ENCODE data around the gene CEP43.

The CEP43 gene

DNA sequence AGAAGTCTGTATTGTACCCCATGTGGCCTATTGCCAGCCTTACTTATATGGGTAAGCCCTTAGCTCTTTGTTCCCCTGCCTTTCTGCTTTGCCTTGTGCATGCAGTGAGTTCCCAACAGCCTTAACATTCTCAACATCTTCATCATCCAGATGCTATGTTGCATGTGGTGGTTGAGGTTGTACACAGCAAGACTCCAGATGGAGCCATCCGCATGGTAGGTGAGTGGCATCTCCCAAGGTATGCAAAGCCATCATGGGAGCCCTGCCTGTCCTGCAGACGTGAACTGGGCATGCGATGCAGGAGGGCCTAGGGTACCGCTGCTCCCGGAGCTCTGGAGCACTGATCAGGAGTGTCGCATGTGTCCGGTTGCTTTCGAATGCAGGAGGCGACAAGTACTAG is 16.1 kb downstream of the CEP43 start:
- DNase-seq, result no peak

DNA sequence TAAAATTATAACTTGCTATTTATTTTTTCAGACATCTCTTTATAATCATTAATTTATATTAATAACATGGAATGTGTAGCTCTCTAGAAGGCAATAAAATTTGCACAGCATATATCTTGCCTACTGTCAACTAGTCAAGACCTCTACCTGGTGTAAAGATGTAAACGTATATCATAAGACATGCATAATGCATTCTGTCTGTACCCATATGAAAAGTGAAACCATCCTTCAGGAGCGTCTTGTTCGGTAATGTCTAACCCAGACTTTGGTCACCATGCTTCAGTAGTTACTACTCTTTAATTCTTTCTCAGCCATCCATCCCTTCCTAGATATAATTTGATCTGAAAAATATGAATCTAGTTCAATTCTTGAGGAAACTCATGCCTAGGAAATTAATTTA is 21.0 kb downstream of the CEP43 start:
- no peak for DNase-seq

DNA sequence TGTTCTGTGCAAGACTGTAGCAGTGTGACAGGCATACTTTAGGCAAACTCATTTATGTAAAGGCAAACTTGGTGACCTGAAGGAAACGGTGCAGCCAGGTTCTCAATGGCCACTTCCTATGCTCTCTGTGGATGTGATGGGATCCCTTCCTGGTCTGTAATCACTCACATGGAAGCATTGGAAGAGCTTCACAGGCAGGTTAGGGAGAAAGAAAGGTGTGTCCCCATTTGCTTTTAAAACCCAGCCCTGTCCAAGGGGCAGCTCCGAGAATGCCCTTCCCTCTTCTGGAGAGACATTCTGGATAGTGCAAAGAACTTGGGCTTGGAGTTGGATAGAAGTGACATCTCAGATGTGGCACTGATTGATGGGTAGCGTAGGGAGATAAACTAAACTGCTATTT is 28.1 kb downstream of the CEP43 start:
- DNase-seq, result no peak

DNA sequence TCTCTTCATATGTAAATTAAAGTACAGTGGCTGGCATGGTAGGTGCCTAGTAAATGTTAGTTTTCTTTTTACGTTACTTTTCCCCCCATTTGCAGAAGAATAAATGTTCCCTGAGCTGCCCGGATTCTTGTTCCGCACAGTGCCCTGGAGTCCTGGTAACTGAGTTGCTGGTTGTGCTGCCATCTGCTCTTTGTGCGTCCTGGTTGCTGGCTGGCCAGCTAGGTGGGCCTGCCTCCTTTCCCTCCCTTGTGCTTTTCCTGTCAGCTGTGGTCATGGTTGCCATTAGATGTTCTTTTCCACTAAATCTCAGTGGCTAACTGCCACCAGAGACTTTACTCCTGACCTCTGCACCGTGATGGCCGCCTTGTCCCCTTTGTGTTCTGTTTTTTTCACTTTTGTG is 28.6 kb downstream of the CEP43 start:
- DNase-seq, result no peak

DNA sequence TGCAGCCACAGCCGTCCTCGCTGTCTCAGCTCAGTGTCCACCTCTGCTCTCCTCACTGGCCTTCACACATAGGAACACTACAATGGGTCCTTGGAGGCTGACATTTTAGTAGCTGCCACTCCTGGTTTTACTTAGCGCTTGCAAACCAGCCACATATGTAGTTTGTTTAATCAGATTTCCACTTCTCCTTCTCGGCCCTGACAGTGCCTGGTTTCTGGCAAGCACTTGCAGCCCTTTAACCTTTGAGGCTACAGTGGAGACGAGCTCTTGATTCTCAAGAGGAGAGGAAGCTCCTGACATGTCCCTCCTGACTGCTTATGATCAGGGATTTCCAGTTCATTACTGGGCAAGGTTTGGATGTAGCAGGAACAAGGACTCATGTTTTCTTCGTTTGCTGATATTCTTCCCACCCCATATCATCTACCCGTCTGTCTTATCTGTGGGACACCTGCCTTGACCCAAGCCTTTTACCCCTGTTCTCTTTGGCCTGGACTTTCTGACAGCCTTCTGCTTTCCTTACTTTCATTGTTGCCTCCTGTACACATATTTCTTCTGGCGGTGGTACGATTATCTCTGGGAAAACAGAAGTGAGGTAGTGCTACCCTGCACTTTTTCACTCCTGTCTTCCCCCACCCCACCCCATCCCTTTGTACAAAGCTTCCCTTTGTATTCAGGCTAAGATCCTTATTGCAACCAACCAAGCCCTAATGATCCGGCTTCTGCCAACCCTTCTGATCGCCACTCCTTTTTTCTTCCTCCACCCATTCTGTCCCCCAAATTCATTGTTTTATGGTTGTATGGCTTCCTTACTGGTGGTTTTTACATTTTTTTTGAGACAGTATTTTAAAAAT is 31.2 kb downstream of the CEP43 start:
- DNase-seq, result no peak

DNA sequence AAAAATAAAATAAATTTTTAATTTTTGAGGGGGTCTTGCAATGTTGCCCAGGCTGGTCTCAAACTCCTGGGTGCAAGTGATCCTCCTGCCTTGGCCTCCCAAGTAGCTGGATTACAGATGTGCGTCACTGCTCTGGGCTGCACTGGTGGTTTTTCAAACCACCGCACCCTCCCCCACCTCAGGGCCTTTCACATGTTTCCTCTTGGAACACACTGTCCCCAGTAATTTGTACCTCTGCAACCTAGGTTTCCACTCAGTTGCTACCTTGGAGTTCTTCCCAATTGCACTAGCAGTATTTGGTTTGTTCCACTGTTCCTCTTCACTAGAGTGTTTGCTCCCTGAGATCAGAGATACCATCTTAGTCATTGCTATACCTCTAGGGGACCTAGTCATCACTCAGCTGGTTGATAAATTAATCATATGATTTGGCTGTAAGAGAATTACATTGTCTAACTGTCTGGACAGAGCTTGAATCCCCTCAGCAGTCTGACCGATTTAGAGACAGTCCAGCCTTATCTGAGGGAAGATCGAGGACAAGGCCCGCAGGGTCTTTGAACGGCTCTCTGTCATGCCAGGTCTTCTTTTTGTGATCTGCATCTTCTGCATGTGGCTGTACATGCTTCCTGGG is 32.0 kb downstream of the CEP43 start:
- DNase-seq, result no peak

DNA sequence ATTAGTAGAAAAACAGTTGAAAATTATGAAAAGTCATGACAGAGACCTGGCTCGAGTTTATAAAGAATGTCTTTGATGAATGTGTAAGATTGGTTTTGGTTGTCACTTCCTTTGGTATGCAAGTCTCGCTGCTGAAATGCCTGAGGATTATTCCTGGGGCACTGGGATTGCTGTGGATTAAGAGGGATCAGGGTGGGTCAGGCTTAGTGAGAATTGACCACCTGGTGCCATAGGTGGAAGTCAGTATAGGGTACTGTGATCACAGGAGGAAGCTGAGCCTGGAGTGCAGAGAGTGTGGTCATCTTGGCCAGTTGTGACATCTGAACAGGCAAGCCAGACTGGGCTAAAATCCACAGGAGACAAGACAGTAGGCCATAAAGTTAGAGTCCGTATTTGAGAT is 34.9 kb downstream of the CEP43 start:
- no peak for DNase-seq

DNA sequence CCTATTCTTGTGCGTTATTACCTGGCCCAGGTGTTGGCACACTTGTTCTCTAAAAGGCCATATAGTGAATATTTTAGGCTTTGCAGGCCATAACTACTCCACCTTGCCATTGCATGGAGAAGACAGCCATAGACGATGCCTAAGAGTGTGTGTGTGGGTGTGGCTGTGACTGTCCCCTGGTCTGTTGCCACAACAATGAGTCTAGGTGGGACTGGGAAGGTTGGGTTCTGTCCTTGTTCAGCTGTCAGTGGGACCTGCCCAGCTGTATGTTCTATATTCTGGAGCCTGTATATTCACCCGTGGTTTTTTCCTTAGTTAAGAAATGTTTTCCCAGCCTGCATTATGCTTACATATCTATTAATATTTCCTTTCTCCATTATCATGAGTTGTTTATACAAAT is 38.6 kb downstream of the CEP43 start:
- no peak for DNase-seq

DNA sequence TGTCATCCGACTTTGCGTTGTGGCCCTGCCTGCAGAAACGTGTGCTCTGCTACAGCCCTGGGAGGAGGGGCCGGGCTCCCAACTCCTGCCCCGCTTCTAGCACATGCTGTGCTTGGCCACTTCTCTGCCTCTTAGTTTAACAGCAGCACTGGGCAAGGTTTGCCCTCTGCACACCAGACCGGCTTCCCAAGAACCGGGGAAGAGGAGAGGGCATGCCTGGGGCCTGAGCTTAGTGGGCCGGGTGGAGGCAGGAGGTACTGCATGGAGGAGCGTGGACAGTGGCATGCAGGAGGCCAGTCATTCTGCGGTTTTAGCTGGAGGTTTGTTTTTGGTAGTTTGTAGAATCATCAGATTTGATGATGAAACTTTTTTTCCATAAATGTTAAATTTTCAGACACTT is 45.5 kb downstream of the CEP43 start:
- DNase-seq, result no peak

DNA sequence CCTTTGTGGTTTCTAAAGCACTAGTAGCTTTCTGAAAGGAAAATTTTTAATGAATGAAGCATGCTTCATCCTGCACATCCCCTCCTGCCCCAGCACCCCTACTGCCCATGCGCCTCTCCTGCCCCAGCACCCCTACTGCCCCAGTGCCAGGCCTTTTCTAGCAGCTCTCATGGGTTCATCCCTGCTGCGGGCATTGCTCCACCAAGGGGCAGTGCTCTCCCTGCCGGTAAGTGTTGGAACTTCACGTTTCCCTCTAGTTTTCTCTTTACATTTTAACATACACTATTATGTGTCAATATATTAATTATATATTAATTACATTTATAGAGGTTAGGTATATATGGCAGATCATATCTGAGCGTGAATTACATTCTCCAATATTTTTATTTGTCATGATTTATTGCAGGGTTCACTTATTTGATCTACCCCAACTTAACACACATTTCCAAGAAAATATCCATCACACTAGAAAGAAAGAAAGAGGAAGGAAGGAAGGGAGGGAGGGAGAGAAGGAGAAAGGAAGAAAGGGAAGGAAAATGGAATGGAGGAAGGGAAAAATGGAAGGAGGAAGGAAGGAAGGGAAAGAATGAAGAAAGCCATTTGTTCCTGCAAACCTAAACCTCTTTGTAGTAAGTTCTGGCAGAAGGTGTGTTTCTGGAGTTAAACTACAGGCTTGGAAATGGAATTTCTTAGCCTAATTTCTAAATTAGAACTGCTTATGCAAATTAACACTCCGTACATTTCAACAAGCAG is 46.8 kb downstream of the CEP43 start:
- no peak for DNase-seq

DNA sequence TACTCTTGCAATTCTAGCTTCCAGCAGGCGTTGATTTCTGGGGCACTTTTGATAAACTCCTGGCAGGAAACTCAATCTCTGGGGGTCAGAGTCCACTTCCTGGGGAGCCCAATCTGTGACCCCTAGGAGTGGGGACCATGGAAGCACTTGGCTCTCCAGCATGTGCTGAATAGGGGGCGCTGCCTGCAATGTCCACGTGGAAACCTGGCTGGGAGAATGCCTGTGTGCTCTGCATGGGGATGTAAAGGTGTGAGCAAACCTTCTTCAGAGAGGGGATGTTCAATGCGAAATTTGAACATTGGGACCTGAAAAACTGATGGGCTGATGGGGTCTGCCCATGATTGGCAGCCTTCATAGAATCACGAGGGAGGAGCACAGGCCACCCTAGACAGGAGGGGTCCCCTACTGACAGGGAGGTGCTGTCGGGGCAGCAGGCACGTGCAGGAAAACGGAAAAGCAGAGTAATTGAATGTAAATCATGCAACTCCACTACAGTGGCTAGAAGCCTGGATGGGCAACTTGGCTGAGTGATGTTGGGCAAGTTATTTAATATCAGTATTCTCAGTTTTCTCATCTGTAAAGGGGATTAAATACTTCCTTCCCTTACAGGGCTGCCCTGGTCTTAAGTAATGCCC is 47.8 kb downstream of the CEP43 start:
- DNase-seq, result no peak

DNA sequence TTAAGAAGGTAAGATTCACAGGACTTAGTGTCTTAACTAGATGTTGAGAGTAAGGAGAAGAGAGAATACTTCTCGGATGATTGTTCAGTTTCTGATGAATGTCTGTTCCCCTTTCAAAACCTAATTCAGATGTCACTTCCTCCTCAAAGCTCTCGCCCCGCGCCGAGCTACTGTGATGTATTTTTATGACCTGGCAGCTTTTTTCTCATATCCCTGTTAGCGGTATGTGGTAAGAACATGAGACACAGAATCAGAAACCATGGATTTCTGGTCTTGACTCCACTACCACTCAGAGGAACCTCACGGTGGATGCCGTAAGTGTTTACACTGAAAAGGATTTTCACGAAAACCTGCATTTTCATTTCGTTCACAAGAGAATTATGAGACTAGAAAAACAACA is 48.4 kb downstream of the CEP43 start:
- peak; percentile 70 for DNase-seq

Data from CD4-positive, alpha-beta T cell treated with Interferon gamma for 1 hour (primary cell).